Suprapubic skin (tissue), 3 donors: ENCODE data around the gene UBE4B.

ENCODE experiments used
- CTCF ChIP-seq, 2 donors: fragments of 200-600 bp in 1 of 2; fragments of 450-650 bp in 1 of 2; sonication (generic) in 1 of 2; IDR thresholded peaks; one replicate each; pipeline ENCODE4 v1.5.1; 2016 to 2019; ENCODE audit warnings: antibody characterized with exemption in 2 of 2, mild to moderate bottlenecking in 1 of 2, moderate library complexity in 1 of 2
- EP300 ChIP-seq: sonication (generic); formaldehyde crosslinking; IDR thresholded peaks from one replicate; pipeline ENCODE4 v1.6.1; 2017; ENCODE audit warnings: antibody characterized with exemption
- POLR2A ChIP-seq, 2 donors: fragments of 450-650 bp; IDR thresholded peaks; one replicate each; pipeline ENCODE4 v1.6.1; 2017; ENCODE audit warnings: antibody characterized with exemption in 2 of 2, mild to moderate bottlenecking in 2 of 2, moderate library complexity in 2 of 2

GRCh38 chr1:10213186-10213705 lies 180.5 kb downstream of the UBE4B start:
- TF ChIP-seq CTCF (IDR thresholded peaks at IDR 0.05) (no peak), EP300 (no peak), POLR2A (IDR thresholded peaks at IDR 0.05) (no peak)
